Right renal cortex interstitium (tissue), 3 donors: ENCODE measurements around the gene RBM19. TPM values are rescaled to one million over a fixed set of nuclear protein-coding genes. Genes with fewer than 3 reads are reported as not detected.

Experiments
- DNase-seq, 3 donors: peaks; one replicate each; pipeline ENCODE4 v3.0.0-alpha.2; 2013; ENCODE audit warnings: low read depth in 3 of 3, low spot score in 2 of 3
- polyA plus RNA-seq, 3 donors: library from polyadenylated mRNA; unstranded; fragments of 120-200 nt; gene quantifications; one replicate each; pipeline ENCODE4 v1.2.1, GENCODE V29; 2013; ENCODE audit not compliant: insufficient read length in 3 of 3

The RBM19 gene
- polyA plus RNA-seq, 3 donors: 24.5 to 26.9 (median 25.1) TPM

DNA sequence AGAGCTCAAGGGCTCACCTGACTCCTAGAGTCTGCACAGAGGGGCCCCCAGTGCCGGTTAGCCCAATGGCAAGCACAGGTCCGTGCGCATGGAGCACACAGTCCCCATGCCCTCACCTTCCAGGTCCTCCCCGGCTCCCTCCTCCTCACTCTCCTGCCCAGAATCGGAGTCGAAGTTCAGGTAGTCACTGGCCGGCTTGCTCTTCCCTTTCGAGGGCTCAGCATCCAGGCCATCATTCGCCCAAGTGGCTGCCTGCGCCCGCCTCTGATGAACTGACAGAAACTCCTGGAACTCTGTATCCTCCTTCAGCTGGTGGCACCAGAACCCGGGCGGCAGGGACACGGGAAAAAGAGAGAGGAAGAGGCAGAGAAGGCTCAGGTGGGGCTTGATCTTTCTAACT, 7.0 kb downstream of the RBM19 start:
- DNase-seq: no peak

DNA sequence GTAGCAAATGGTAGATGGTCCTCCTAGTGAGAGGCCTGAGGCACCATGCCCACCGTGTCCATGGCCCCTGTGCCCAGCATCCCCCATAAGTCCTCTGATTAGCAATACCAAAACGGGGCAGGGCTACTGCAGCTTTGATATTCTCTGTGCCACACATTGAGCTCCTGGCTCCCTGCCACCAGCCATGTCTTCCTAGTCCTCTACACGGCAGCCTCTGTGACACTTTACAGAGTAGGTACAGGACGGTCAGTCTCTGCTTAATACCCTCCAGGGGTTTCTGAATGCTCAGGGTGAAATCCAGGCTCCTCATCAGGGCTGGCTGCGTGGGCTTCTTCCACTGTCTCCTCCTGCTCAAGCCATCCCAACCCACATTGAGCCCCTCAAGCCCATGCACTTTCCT, 8.0 kb downstream of the RBM19 start:
- no peak for DNase-seq

DNA sequence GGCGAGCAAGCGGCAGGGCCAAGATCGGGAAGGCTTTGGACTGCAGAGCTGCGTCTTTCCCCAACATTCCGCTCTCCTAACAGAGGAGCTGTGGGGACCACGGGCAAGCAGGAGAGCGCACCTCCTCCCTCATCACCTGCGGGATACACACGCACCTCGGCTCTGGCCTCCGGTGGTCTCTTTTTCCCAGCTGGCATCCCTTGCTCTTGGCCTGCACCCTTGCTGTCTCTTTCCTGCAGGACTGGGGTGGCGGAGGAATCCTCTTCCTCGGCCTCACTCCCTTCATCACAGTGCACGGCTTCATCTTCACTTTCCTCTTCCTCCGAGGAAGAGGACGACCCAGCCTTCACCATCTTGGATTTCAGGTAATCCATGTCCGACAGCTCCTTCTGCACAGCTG, 8.5 kb downstream of the RBM19 start:
- DNase-seq: no peak

DNA sequence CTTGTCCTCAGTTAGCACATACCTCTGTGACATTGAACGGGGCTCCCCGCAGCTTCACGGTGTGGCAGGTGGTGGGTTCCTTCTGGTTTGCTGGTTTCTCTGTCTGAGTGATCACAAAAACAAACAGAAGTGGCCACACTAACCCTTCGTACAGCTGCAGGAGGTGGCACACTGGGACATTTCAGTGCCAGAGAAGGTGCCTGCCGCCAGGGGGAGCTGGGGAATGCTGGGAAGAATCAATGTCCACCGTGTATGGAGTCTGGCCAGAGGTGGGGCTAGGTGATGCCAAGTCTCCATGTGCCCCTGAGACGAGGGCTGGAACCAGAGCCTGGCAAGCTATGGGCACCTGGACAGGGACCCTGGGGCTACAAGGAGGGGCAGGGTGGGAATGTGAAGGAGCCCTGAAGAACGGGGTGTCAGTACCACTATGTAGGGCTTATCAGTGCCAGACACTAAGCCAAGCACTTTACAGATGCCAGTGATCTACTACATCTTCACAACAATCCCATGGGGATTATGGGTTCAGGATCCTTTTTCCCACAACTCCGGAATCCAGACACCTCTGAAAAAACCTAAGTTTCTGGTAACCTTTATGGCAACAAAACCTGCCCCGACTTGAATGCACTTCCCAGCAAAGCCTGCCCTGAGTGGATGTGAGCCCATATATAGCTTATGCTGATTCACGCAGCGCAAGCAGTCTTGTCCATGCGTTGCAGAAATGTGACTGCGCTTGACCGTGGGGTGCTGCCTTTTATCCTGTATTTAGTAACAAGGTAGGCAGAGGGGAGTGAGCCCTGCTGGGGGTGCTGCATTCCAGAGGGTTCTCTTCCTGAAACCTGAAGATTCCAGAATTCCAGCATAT, 10.8 kb downstream of the RBM19 start:
- no peak for DNase-seq

DNA sequence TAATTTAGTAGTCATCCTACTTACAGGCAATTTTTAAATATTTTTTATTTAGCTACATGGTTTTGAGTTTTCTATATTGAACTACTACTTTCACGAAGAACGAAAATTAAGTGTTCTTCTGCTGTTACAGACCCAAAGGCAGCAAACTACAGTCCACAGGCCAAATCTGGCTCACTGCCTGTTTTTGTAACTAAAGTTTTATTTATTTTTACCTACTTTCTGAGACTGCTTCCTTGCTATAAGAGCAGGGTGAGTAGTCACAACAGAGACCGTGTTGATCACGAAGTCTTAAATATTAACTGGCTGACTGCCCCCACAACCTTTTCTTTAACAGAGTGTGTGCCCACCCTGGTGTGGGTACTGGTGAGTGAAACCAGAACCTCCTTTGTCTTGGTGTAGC, 11.6 kb downstream of the RBM19 start:
- DNase-seq: no peak

DNA sequence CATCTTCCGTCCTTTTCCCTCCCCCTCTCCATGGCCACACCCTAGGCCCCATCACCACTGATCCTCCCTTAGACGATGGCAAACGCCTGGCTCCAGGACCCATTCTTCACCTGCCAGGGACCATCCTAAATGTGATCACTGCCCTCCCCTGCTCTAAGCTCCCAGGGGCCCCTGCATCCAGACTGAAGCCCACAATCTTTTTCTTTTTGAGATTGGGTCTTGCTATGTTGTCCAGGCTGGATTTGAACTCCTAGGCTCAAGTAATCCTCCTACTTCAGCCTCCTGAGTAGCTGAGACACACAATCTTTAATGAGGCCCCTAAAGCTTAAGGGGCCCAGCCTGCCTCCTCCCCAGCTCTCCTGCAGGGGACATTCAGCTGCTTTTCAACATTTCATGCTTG, 15.3 kb downstream of the RBM19 start:
- no peak for DNase-seq

DNA sequence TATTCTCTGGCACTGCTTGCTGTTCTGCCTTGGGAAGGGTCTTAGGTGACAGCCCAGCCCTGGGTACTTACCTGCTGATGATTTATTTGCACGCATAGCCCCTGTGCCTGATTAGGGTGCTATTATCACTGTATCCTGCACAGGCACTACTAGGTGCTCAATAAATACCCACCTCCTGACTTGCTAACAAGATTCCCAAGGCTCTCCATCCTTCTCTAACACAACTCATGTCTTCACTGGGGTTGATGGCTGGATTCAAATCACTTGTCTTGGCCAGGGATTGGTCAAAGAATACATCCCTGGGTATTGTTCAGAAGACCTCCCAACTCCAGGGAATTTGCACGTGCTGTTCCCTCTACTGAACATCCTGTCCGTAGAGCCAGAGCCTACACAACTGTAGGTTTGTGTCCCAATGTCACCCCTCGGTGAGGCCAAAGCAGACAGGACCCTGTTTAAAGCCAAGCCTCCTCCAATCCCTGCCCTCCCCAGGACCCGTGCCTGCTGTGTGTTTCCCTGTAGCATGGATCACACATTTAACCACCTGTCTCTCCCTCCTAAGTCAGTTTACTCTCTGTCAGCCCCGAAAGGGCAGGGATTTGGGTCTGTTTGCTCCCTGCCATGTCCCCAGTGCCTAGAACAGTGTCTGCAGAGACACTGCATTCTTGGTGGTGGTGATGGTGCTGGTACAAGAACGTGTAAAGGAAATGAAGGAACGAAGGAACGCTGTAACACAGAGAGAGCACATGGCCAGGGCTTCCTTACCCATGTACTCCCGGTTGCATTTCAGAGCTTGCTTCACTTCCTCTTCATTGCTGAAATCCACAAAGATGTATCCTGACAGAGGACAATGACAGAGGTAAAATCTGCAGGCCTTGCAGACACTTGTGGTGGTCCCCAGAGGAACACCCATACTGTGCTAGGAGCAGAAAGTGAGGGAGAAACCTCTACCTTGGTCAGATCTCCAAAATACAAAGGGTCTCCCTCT, 16.5 kb downstream of the RBM19 start:
- no peak for DNase-seq

DNA sequence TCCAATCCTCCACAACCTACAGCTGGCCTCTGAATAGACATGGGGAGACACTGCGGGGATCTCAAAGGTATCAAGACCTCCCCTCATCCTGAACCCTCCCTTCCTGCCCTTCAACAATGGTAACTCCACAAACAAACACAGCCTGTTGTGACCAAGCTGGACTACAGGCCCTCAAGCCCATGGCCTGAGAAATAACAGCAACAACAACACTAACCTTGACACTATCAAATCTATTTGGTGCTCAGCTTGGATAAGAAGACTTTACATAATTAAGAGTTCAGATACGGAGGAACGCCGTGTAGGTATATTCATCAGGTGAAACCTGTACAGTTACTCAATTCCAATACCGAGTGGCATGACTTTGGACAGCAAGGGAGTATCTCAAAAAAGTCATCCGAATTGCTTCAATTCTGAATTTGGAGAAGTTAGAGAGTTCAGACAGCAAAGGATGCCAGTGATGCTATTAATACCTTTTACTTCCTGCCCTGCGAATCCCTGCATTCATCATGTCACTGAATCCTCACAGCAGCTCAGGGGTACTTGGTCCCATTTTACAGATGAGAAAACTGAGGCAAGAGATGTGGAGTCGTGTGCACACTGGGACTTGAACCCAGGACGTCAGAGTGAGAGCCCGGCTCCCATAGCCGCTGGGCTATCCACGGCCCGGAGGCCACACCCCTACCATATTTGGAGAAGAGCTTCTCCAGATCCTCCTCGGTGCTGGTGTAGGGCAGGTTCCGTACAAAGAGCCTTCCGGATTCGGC, 17.8 kb downstream of the RBM19 start:
- DNase-seq: no peak

DNA sequence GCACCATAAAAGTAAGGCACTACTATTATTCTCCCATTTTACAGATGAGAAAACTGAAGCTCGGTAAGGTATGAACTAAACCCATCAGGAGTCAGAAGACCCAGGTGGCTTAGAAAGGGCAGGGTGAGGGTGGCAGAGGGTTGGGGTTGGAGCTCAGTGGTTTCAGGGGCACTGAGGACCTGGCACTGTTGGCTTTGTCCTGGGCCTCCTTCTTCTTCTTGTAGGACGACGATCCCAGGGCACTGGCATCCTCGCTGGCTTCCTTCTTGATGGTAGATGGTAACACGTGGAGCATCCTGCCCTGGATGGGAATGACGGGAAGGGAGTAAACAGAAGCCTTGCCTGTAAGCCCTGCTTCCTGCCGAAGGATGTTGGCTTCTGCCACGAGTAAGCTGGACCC, 19.9 kb downstream of the RBM19 start:
- no peak for DNase-seq

DNA sequence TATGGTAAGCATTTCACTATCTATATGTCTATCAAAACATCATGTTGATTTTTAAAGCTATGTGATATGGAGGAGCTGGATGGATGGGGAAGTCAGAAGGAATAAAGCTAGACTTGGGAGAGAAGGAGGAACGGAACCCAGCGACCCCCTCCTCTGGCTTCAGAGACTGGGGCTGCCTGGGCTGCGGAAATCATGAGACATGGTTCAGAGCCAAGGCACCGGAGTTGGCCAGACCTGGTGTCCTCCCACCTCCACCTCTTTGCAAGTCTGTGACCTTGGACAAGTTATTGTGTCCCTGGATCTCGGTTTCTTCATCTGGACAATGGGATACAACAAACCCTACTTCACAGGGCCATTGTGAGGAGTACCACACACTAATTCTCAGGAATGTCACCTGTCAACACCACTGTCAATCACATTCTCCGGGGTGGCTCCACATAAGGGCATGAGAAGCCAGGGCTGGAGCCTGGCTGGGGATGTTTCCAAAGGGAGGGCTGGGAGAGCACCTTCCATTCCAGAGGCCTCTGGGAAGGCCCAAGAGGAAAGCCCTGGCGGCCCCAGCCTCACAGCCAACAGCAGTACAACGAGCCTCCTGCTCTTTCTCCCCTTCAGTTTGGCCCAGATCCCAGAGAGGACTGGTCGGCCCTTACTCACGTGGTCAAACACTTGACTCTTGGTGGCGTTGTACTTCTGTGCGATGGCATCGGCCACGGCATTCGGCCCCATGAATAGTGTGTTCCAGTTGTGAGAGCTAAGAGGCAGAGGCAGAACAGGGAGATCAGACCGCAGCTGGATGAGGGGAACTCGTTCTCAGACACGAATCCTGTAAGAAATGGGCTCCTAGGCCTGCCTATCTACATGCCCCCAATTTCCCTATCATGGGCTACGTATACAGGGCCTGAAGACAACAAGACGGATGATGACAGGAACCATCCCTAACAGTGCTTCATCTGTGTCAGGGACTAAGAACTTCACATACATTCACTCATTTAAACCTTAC, 20.7 kb downstream of the RBM19 start:
- DNase-seq: no peak

DNA sequence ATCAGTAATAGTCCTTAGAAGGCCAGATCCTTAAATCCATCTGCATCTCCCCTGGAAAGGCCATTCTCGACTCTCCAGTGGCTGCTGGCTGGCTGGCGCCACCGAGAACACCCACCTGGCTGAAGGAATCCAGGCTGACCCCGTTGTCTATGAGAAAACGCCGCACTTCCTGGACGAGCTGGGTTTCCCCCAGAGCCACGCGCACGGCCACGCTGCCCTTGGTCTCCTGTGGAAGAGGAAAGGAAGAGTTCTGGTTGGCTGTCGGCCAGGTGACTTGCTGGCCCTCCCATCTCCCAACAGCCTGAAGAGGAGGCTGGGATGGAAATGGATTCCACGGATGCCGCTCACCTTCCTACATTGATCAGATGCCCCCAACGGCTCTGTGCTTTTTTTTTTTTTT, 23.9 kb downstream of the RBM19 start:
- no peak for DNase-seq

DNA sequence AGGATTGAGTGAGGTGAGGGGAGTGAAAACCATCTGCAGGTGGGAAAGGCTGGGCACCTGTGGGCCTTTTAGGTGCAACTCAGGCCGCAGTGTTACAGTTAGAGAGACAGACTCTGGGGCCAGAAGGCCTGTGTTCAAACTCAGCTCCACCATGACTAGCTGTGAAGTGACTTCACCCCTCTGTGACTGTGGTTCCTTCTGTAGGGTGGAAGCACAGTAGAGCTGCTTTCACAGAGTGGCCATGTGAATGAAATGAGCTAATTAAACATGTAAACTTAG, 25.0 kb downstream of the RBM19 start:
- DNase-seq: no peak

DNA sequence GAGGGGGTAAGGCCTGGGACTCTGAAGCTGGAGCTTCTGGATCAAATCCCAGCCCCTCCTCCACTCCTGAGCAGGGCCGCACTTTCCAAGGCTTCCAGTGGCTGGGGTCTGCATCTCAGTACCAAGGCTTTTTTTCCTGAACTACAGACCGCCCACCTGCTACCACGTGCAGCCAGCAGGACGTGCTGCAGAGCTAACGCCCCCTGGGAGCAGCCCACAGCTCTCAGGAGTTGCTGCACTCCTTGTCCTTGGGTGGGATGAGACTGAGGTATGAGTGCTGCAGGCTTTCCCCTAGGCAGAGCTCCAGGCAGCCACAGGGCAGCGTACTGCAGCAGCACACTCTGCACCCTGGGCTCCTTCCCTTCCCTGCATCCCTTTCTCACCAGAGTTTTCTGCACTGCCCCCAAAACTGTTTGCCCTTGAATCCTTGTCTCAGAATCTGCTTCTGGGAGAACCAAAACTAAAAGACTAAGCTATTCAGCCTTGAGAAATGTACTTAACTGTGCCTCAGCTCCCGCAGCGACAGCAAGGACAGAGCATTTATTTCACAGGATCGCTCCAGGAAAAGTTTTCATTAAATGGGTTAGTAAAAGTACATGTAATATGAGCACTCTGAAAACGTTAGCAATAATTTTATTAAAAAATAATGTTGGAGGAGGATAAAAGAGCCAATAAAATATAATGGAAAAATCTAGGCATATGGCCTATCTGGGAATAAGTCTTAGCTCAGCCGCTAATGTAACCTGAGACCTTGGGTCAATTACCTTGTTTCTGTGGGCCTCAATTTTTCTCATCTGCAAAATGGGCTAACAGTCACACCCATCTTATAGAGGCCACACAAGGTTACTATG, 25.5 kb downstream of the RBM19 start:
- no peak for DNase-seq

DNA sequence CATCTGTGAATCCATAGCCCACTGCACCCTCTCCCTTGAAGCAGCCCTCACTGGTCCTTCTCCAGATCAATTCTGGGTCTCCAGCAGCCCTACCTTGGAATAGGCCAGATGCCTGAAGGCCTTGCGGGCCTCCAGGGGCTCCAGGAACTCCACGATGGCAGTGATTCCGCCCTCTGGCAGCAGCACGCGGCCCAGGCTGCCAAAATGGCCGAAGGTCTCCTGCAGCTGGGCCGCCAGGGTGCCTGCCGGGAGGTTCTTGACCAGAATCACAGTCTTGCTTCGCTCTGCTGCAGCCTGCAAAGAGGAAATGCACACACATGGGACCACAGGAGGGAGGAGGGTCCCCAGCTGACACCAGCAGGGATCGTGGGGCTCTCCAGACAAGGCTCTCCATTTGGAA, 26.3 kb downstream of the RBM19 start:
- DNase-seq: no peak

DNA sequence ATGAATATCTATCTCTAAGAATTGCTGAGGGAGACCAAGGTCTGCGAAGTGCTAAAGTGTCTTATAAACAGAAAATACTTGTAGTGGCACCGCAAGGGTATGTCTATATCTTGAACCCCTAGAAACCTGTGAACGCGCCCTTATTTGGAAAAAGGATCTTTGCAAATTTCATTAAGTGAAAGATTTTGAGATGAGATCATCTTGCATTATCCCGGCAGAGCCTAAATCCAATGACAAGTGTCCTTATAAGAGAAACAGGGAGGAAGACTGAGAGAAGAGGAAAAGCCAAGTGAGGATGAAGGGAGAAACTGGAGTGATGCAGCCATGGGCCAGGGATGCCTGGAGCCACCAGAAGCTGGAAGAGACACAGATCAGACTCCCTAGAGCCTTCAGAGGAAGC, 27.7 kb downstream of the RBM19 start:
- no peak for DNase-seq

DNA sequence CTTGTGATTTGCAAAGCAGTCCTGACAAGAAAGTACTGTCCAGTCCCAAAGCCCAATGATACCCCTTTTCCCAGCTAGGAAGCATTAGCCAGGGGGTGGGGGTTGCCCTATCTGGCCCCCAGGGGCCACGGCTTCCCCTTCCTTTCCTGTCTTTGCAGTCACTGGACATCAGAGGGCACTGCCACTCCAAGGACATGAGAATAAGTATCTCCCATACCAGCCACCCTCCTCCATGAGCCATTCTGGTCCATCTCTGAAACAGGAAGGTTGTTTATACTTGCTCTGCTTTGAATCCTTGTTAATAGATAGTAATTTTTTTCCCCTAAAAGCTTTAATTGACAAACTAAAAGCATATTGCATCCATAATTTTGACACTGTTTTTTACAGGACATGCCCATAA, 29.7 kb downstream of the RBM19 start:
- no peak for DNase-seq

DNA sequence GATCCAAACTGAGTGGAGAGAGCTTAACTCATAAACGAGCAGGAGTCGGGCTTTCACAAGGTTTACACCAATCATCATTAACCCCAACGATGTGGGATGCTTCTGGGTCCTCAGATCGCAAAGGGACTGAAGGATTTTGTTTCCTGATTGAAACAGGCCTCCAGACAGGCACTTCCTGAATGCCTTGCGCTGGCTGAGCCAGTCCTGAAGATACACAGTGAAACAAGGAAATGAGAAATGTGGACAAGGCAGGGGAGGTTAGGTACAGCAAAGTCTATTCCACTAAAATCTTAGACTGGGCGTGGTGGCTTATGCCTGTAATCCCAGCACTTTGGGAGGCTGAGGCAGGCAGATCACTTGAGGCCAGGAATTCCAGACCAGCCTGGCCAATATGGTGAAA, 30.7 kb downstream of the RBM19 start:
- DNase-seq: no peak

DNA sequence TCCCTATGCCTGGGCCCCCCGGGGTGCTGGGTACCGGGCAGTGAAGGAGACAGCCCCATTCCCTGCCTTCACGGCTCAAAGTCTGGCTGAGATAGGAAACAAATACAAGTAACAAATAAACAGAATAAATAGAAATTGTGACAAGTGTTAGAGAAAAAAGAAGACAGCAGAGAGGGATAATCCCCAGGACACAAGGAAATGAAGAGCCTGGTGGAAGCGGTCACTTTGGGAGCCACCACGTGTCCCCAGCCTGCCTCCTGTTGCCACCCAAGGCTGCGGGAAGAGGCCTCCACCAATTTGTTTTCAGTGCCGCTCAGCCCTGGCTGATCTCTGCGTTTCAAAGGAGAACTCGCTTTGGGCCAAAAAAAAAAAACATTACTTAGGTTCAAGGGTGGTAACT, 31.2 kb downstream of the RBM19 start:
- DNase-seq: no peak
